ENCODE data around the gene PDE4D. TPM values are rescaled to one million over a fixed set of nuclear protein-coding genes. Genes with fewer than 3 reads are reported as not detected.
A peak's percentile ranks its signal among the peaks of the same experiment; 100 is the strongest.

Gene PDE4D
- total RNA-seq, 4 donors from 2014 or later, result 15.9 to 66.3 (median 48.7) TPM

DNA sequence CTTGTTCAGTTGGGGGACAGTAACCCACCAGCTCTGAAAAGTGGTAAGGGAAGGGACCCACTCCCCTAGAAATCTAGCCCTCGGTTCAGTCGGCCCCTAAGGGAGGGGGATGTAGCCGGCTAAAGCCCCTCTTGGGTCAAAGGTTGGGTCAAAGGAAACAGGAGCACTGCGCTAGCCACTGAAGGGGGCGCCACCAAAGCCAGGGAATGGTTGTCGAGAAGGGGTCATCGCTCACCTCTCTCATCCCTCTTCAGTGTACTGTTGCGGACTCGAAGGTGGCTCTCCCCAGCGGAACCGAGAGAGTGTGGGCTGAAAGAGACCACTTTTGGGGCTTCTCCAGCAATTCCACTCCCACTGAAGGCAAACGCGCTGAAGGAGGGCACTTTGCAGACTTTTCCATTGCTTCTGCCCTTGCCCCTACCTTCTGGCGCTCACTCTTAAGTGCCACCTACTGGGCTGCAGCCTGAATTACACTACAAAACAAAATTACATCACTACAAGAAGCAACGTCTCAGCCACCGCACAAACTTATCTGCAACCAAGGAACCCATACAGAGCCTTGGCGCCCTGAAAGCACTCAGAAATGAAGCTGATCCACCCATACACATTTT is 396.9 kb downstream of the PDE4D start:
- Histone ChIP-seq H3K27me3 (no peaks in the 10 kb centered on the region), H3K27ac (no peak overlapping the region), H3K36me3 (no peaks in the 10 kb centered on the region), H3K4me1 (no peaks in the 10 kb centered on the region), H3K9me3 (no peaks in the 10 kb centered on the region), H3K4me3 (no peak overlapping the region)
- TF ChIP-seq, protein P1, sequence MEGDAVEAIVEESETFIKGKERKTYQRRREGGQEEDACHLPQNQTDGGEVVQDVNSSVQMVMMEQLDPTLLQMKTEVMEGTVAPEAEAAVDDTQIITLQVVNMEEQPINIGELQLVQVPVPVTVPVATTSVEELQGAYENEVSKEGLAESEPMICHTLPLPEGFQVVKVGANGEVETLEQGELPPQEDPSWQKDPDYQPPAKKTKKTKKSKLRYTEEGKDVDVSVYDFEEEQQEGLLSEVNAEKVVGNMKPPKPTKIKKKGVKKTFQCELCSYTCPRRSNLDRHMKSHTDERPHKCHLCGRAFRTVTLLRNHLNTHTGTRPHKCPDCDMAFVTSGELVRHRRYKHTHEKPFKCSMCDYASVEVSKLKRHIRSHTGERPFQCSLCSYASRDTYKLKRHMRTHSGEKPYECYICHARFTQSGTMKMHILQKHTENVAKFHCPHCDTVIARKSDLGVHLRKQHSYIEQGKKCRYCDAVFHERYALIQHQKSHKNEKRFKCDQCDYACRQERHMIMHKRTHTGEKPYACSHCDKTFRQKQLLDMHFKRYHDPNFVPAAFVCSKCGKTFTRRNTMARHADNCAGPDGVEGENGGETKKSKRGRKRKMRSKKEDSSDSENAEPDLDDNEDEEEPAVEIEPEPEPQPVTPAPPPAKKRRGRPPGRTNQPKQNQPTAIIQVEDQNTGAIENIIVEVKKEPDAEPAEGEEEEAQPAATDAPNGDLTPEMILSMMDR (IDR thresholded peaks at IDR 0.05), result no peak
- TF ChIP-seq EP300 (IDR thresholded peaks at IDR 0.05) (no peak), POLR2A (IDR thresholded peaks at IDR 0.05) (no peak)
- WGBS, 2 donors, result 92 to 93% methylated on average over 17 of the region's 17 CpGs
- DNase-seq (ENCODE audit: low spot score in 2 of 2), result no peak

GRCh38 chr5:59491945-59492344 is 401.6 kb downstream of the PDE4D start:
- H3K36me3 ChIP-seq, result no peaks in the 10 kb centered on the region
- 93 to 100% methylated on average over 1 of the region's 1 CpG for WGBS, 2 donors
- no peaks in the 10 kb centered on the region for H3K9me3 ChIP-seq
- no peak for DNase-seq (ENCODE audit: low spot score in 2 of 2)
- TF ChIP-seq EP300 (IDR thresholded peaks at IDR 0.05) (no peak), POLR2A (IDR thresholded peaks at IDR 0.05) (no peak)
- TF ChIP-seq, protein P1 (IDR thresholded peaks at IDR 0.05), result no peak
- H3K4me1 ChIP-seq, result peaks cover 0 to 23% (median 0%) of the 10 kb centered on the region in 4 donors
- H3K27ac ChIP-seq, result no peak overlapping the region
- no peaks in the 10 kb centered on the region for H3K27me3 ChIP-seq
- no peak overlapping the region for H3K4me3 ChIP-seq

DNA sequence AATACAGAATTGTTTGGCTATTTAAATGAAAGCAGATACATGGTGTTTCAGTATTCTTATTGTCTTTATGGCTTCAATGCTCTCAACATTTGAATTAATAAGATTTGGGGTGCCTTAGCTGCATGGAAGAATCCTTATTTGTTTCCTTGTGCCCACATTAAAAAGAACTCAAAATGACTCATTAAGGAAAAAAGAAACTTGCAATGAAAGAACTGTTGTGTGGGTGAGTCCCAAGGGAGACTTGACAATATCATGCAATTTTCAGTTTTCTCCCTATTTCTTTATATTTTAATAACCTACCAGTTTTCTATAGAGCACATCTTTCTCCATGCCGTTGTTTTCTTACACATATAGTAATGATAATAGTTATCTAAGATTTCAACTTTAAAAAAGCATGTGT is 404.0 kb downstream of the PDE4D start:
- Histone ChIP-seq H3K36me3 (no peaks in the 10 kb centered on the region), H3K4me3 (no peak overlapping the region), H3K9me3 (no peaks in the 10 kb centered on the region), H3K27ac (peak overlapping the region in 1 of 4 donors; percentile 19), H3K27me3 (no peaks in the 10 kb centered on the region), H3K4me1 (peaks cover 0 to 23% (median 0%) of the 10 kb centered on the region in 4 donors)
- WGBS, 2 donors, result 41 to 47% methylated on average over 1 of the region's 1 CpG
- no peak for DNase-seq (ENCODE audit: low spot score in 2 of 2)
- no peak for TF ChIP-seq EP300 (IDR thresholded peaks at IDR 0.05)
- TF ChIP-seq POLR2A (IDR thresholded peaks at IDR 0.05), result no peak
- TF ChIP-seq, protein P1 (IDR thresholded peaks at IDR 0.05), result no peak

GRCh38 chr5:59487772-59488729 is 405.5 kb downstream of the PDE4D start:
- Histone ChIP-seq H3K9me3 (no peaks in the 10 kb centered on the region), H3K27ac (no peak overlapping the region), H3K27me3 (no peaks in the 10 kb centered on the region), H3K4me3 (no peak overlapping the region), H3K36me3 (no peaks in the 10 kb centered on the region), H3K4me1 (peaks cover 0 to 23% (median 0%) of the 10 kb centered on the region in 4 donors)
- DNase-seq (ENCODE audit: low spot score in 2 of 2), result no peak
- 53 to 54% methylated on average over 7 of the region's 7 CpGs for WGBS, 2 donors
- TF ChIP-seq, protein P1 (IDR thresholded peaks at IDR 0.05), result no peak
- no peak for TF ChIP-seq EP300 (IDR thresholded peaks at IDR 0.05)
- no peak for TF ChIP-seq POLR2A (IDR thresholded peaks at IDR 0.05)

All from tibial nerve (tissue), 4 donors.